ENCODE measurements around the gene RALGAPB.

GRCh38 chr20:38432292-38432691, 40.4 kb upstream of the RALGAPB start:
- TF ChIP-seq CTCF (IDR thresholded peaks at IDR 0.05) (no peak), POLR2AphosphoS5 (IDR thresholded peaks at IDR 0.05) (no peak)

All from suprapubic skin (tissue), 3 donors.